Fibroblast of the aortic adventitia (primary cell): ENCODE results near the gene TMIGD2. TPM values are rescaled to one million over a fixed set of nuclear protein-coding genes. Genes with fewer than 3 reads are reported as not detected.
A peak's percentile ranks its signal among the peaks of the same experiment; 100 is the strongest.
"Not testable (repeated sequence)": the region's sequence is repeated elsewhere in the genome, so short reads cannot be mapped to it uniquely, and the experiment has no call there.

Experiments used
- DNase-seq: peaks from one replicate; pipeline ENCODE4 v3.0.0-alpha.2; 2010; ENCODE audit warnings: low read depth
- H3K4me3 ChIP-seq: 2 replicates; pipeline ENCODE4 v1.5.1; 2011; ENCODE audit warnings: low read depth, mild to moderate bottlenecking, control low read depth, low read length, moderate library complexity
- CTCF ChIP-seq: IDR thresholded peaks from 2 replicates; pipeline ENCODE4 v1.5.1; 2011; ENCODE audit warnings: mild to moderate bottlenecking, low read length, control low read depth, inconsistent platforms; ENCODE audit not compliant: insufficient read depth
- total RNA-seq: library from RNA; depleted of rRNA; stranded (reverse); fragments of >200 nt; gene quantifications from 2 replicates; pipeline ENCODE4 v1.2.3, GENCODE V29; 2012; ENCODE audit warnings: low replicate concordance

Gene TMIGD2
- total RNA-seq, 1 donor, result not detected

GRCh38 chr19:4334929-4335570, 32.9 kb upstream of the TMIGD2 start:
- TF ChIP-seq CTCF, result no peak

GRCh38 chr19:4329858-4330257, 27.7 kb upstream of the TMIGD2 start:
- TF ChIP-seq CTCF, result no peak
- DNase-seq, result no peak
- no peak overlapping the region for H3K4me3 ChIP-seq

More at GRCh38 chr19:4334929-4335570, 32.9 kb upstream of the TMIGD2 start:
- DNase-seq, result no peak
- H3K4me3 ChIP-seq, result no peak overlapping the region

- DNase-seq, result not testable (repeated sequence)
- peak overlapping the region; percentile 78 for H3K4me3 ChIP-seq
These were observed 26.9 kb upstream of the TMIGD2 start for GRCh38 chr19:4328991-4329681.

- DNase-seq, result peak; percentile 98
- TF ChIP-seq CTCF, result no peak
- H3K4me3 ChIP-seq, result peak overlapping the region; percentile 78
These were observed 26.2 kb upstream of the TMIGD2 start for GRCh38 chr19:4328243-4328990.

- H3K4me3 ChIP-seq, result peak overlapping the region; percentile 62
- no peak for TF ChIP-seq CTCF
- DNase-seq, result no peak
These were observed 25.7 kb upstream of the TMIGD2 start for GRCh38 chr19:4327877-4328242.

- DNase-seq, result peak; percentile 32
- TF ChIP-seq CTCF, result no peak
These were observed 25.2 kb upstream of the TMIGD2 start for GRCh38 chr19:4327252-4327876.

GRCh38 chr19:4326837-4327251, 24.7 kb upstream of the TMIGD2 start:
- H3K4me3 ChIP-seq, result no peak overlapping the region
- TF ChIP-seq CTCF, result no peak
- DNase-seq, result no peak

More at GRCh38 chr19:4327252-4327876, 25.2 kb upstream of the TMIGD2 start:
- H3K4me3 ChIP-seq, result peak overlapping the region; percentile 62
